Chondrocyte (in vitro differentiated cells): ENCODE data around the gene SUPT7L. TPM values are rescaled to one million over a fixed set of nuclear protein-coding genes. Genes with fewer than 3 reads are reported as not detected.

Source experiments
- DNase-seq: peaks from one replicate; pipeline ENCODE4 v3.0.0; 2021; ENCODE audit warnings: mixed read lengths, low spot score
- H3K27ac Mint-ChIP-seq: one replicate; pipeline ENCODE4 v1.8.0; 2021; ENCODE audit warnings: mild to moderate bottlenecking, moderate library complexity, mixed read lengths; ENCODE audit not compliant: unreplicated experiment
- H3K27me3 Mint-ChIP-seq: 2 replicates; pipeline ENCODE4 v1.8.0; 2021; ENCODE audit warnings: low read depth, mixed read lengths
- H3K36me3 Mint-ChIP-seq: 2 replicates; pipeline ENCODE4 v1.8.0; 2021; ENCODE audit warnings: low read depth, mixed read lengths
- H3K4me1 Mint-ChIP-seq: 2 replicates; pipeline ENCODE4 v1.8.0; 2021; ENCODE audit warnings: low read depth, mild to moderate bottlenecking, mixed read lengths
- H3K4me3 Mint-ChIP-seq: one replicate; pipeline ENCODE4 v1.8.0; 2021; ENCODE audit warnings: mild to moderate bottlenecking, moderate library complexity, mixed read lengths; ENCODE audit not compliant: unreplicated experiment
- H3K9me3 Mint-ChIP-seq: 2 replicates; pipeline ENCODE4 v1.8.0; 2021; ENCODE audit warnings: low read depth, mixed read lengths
- total RNA-seq: library from RNA; stranded (reverse); gene quantifications from 3 replicates; pipeline ENCODE4 v1.2.1, GENCODE V29; 2021
- TF ChIP-seq, protein P1 (sequence below): fragments of 200-600 bp; sonication (generic); IDR thresholded peaks from 2 replicates; pipeline ENCODE4 v1.5.0; 2021; ENCODE audit warnings: antibody characterized with exemption, mild to moderate bottlenecking, moderate library complexity

The SUPT7L gene
- total RNA-seq, 1 donor from 2014 or later, result 30.7 TPM

DNA sequence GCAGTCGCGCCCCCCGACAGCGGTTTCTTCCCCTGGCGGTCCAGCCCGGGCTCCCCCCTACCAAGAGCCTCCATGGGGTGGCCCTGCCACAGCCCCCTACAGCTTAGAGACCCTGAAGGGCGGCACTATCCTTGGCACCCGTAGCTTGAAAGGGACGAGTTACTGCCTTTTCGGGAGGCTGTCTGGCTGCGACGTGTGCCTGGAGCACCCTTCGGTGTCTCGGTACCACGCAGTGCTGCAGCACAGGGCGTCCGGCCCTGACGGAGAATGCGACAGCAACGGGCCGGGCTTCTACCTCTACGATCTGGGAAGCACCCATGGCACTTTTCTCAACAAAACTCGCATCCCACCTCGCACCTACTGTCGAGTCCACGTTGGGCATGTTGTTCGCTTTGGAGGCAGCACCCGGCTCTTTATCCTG is 750 bp upstream of the SUPT7L start:
- peak overlapping the region; percentile 88 for H3K4me3 Mint-ChIP-seq
- DNase-seq, result no peak
- no peaks in the 10 kb centered on the region for H3K9me3 Mint-ChIP-seq
- peak overlapping the region; percentile 100 for H3K27ac Mint-ChIP-seq
- peaks cover 44% of the 10 kb centered on the region for H3K4me1 Mint-ChIP-seq
- H3K36me3 Mint-ChIP-seq, result peaks cover 25% of the 10 kb centered on the region
- TF ChIP-seq, protein P1, sequence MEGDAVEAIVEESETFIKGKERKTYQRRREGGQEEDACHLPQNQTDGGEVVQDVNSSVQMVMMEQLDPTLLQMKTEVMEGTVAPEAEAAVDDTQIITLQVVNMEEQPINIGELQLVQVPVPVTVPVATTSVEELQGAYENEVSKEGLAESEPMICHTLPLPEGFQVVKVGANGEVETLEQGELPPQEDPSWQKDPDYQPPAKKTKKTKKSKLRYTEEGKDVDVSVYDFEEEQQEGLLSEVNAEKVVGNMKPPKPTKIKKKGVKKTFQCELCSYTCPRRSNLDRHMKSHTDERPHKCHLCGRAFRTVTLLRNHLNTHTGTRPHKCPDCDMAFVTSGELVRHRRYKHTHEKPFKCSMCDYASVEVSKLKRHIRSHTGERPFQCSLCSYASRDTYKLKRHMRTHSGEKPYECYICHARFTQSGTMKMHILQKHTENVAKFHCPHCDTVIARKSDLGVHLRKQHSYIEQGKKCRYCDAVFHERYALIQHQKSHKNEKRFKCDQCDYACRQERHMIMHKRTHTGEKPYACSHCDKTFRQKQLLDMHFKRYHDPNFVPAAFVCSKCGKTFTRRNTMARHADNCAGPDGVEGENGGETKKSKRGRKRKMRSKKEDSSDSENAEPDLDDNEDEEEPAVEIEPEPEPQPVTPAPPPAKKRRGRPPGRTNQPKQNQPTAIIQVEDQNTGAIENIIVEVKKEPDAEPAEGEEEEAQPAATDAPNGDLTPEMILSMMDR, result peak; percentile 51
- no peaks in the 10 kb centered on the region for H3K27me3 Mint-ChIP-seq

DNA sequence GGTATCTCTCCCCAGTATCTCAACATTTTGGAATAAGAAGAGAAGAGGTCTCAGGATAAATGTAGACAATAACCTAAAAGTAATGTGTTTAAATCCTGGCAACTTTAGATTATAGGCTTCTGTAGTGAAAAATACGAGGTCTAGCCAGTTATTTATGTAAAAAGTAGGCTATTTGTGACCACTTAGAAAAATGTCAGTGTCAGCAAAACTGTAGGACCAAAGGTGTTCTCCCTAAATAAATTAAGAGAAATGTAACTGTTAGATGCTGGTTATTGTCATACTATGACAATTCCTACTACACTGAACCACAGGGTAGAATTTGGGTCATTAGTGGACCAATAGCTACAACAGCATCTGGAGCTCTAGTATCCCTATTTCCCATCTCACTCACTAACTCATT is 2.0 kb downstream of the SUPT7L start:
- Mint-ChIP-seq H3K4me1 (peaks cover 43% of the 10 kb centered on the region), H3K27me3 (no peaks in the 10 kb centered on the region), H3K27ac (no peak overlapping the region), H3K9me3 (no peaks in the 10 kb centered on the region), H3K4me3 (peak overlapping the region; percentile 12), H3K36me3 (peaks cover 23% of the 10 kb centered on the region)
- TF ChIP-seq, protein P1, result no peak
- no peak for DNase-seq

DNA sequence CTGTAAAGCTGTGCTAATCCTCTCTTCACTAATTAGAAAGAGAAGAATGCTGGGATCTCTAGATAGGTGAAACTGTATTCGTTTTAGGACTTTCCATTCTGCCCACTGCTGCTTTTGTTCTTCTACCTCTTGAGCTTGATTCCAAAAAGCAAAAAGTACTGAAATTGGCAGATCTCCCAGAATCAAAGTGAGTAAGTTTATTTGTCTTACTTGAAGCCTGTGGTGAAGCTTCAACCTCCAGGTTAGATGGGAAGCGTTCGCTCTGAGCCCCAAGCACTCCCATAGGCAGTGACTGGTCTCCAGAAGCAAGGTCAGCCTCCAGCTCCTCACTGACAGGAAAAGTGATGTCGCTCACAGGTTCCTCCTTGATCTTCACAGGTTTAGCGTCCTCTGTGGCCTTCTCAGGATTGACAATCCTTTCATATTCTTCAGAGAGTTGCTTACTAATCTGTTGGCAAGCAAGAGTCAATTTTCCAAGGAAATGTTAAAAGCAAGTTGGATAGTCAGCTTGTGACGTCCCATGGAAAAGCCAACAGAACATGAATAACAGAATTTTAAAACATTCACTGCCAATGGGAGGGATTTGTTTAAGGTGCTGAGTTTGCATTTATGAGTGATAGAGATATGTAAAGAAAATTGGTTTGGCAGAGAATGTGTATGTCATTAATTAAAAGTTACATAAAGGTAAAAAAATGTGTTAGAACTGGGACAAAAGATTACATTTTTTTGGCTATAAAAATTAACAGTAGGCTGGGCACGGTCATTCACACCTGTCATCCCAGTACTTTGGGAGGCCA is 8.1 kb downstream of the SUPT7L start:
- H3K27ac Mint-ChIP-seq, result no peak overlapping the region
- TF ChIP-seq, protein P1, result no peak
- DNase-seq, result no peak
- H3K9me3 Mint-ChIP-seq, result no peaks in the 10 kb centered on the region
- H3K36me3 Mint-ChIP-seq, result peaks cover 41% of the 10 kb centered on the region
- peaks cover 15% of the 10 kb centered on the region for H3K4me1 Mint-ChIP-seq
- H3K27me3 Mint-ChIP-seq, result no peaks in the 10 kb centered on the region
- H3K4me3 Mint-ChIP-seq, result no peak overlapping the region

DNA sequence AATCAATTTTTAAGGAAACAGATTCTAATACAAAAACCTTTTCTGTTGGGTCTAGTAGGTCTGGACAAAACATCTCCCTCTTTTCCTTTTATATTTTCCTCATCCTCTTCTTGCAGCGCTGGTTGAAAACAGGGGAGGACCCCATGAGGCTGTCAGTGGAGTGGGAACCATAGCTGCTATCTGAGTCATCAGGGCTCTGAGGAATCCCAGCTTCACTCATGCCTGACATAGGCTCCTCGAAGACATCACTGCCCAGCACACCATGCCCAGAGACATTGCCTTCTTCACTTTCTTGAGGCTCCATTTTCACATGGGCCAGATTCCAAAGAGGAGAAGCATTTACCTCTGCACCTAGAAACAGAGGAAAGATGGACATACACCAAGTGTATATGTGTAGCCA is 10.0 kb downstream of the SUPT7L start:
- H3K27ac Mint-ChIP-seq, result peak overlapping the region; percentile 10
- no peaks in the 10 kb centered on the region for H3K9me3 Mint-ChIP-seq
- TF ChIP-seq, protein P1, result no peak
- no peaks in the 10 kb centered on the region for H3K27me3 Mint-ChIP-seq
- peaks cover 43% of the 10 kb centered on the region for H3K36me3 Mint-ChIP-seq
- no peak overlapping the region for H3K4me3 Mint-ChIP-seq
- DNase-seq, result no peak
- H3K4me1 Mint-ChIP-seq, result peaks cover 9% of the 10 kb centered on the region

DNA sequence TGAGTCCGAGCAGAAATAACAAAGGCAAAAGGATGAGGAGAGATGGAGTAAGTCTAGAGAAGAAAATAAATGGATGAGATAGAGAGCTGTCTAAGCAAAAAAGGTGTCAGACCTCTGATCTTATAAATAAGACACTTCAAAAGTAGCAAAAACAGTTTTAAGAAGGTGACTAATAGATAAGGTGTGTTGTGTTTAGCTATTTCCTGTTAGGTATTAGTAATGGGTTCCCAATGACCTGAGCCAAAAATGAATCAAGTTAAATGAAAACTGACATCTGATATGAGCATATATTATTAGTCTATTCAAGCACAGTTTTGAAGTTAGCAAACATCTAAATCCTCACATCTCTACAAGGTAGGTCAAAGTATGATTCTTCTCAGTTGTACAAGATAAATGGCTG is 10.6 kb downstream of the SUPT7L start:
- DNase-seq, result no peak
- H3K4me3 Mint-ChIP-seq, result no peak overlapping the region
- H3K27me3 Mint-ChIP-seq, result no peaks in the 10 kb centered on the region
- peak overlapping the region; percentile 37 for H3K27ac Mint-ChIP-seq
- no peaks in the 10 kb centered on the region for H3K9me3 Mint-ChIP-seq
- TF ChIP-seq, protein P1, result no peak
- peaks cover 46% of the 10 kb centered on the region for H3K36me3 Mint-ChIP-seq
- H3K4me1 Mint-ChIP-seq, result peaks cover 9% of the 10 kb centered on the region
